Kidney (tissue), 14 donors: ENCODE results near the gene ABCG8. TPM values are rescaled to one million over a fixed set of nuclear protein-coding genes. Genes with fewer than 3 reads are reported as not detected.

Experiments
- DNase-seq, 5 donors: peaks; one replicate each; pipeline ENCODE4 v3.0.0-alpha.2; 2013 to 2020
- FAIRE-seq: peaks from 2 replicates; lab custom pipeline; 2012; peaks lifted over from hg19 to GRCh38; lab: Jason Lieb, UNC
- H3K27ac ChIP-seq, 2 donors: one replicate each; pipeline ENCODE4 v1.7.0; 2013; ENCODE audit warnings: low read depth in 2 of 2, low read length in 2 of 2, inconsistent platforms in 1 of 2
- H3K27me3 ChIP-seq: one replicate; pipeline ENCODE4 v1.7.1; 2013; ENCODE audit warnings: low read length, inconsistent platforms; ENCODE audit not compliant: control insufficient read depth, insufficient read depth
- H3K36me3 ChIP-seq, 3 donors: one replicate each; pipeline versions ENCODE4 v1.7.0 to v1.7.1; 2013; ENCODE audit warnings: low read length in 3 of 3, control low read depth in 1 of 3, inconsistent platforms in 1 of 3; ENCODE audit not compliant: insufficient read depth in 3 of 3, control insufficient read depth in 2 of 3
- H3K4me1 ChIP-seq, 3 donors: one replicate each; pipeline versions ENCODE4 v1.7.0 to v1.7.1; 2013; ENCODE audit warnings: low read length in 3 of 3, inconsistent platforms in 1 of 3, low read depth in 1 of 3; ENCODE audit not compliant: control insufficient read depth in 2 of 3, insufficient read depth in 2 of 3
- H3K4me3 ChIP-seq, 3 donors: one replicate each; pipeline versions ENCODE4 v1.7.0 to v1.8.1; 2013; ENCODE audit warnings: low read length in 3 of 3, control low read depth in 1 of 3, inconsistent platforms in 1 of 3
- H3K9ac ChIP-seq, 3 donors: one replicate each; pipeline versions ENCODE4 v1.7.0 to v1.7.1; 2013; ENCODE audit warnings: low read length in 3 of 3, control low read depth in 1 of 3, inconsistent platforms in 1 of 3
- H3K9me3 ChIP-seq, 3 donors: one replicate each; pipeline versions ENCODE4 v1.7.0 to v1.7.1; 2013; ENCODE audit warnings: low read length in 3 of 3, control low read depth in 1 of 3, inconsistent platforms in 1 of 3; ENCODE audit not compliant: control insufficient read depth in 2 of 3, insufficient read depth in 1 of 3
- intact Hi-C: fragments of 100-400 bp; cut with DNase I; formaldehyde crosslinking; loops from one replicate; pipeline ENCODE4 v1.11.1; 2022
- polyA plus RNA-seq: library from polyadenylated mRNA; stranded (reverse); fragments of 350-450 nt; fragmentation: Illumina TruSeq; extraction: RNeasy Lipid Tissue Mini Kit (QIAGEN cat#74804); gene quantifications from one replicate; pipeline ENCODE4 v1.2.3, GENCODE V29; 2014; ENCODE audit warnings: low read depth, low replicate concordance; ENCODE audit not compliant: insufficient read depth
- total RNA-seq: library from RNA; stranded (reverse); fragmentation: NEBNext Ultra II Directional; extraction: Animal tissue kit (Norgen Biotek cat#: 25700); gene quantifications from one replicate; pipeline ENCODE4 v1.2.1, GENCODE V29; 2021
- TF ChIP-seq, protein P1 (sequence below): IDR thresholded peaks from 3 replicates; pipeline ENCODE4 v1.5.1; 2012; ENCODE audit warnings: mild to moderate bottlenecking, moderate library complexity, borderline replicate concordance; ENCODE audit not compliant: insufficient read depth; ENCODE audit errors: extremely low read depth
- donor health status: control.
- donor health status: control.
- donor health status: control.
- donor health status: control.
- donor health status: control.
- donor health status: DM: yes; HTN: yes; CAD: no.
- donor health status: Normal renal cell carcinoma (clear cell type).

ABCG8 gene
- total and polyA plus RNA-seq, 2 donors from 2014 or later = 0.09 to 0.13 TPM

DNA sequence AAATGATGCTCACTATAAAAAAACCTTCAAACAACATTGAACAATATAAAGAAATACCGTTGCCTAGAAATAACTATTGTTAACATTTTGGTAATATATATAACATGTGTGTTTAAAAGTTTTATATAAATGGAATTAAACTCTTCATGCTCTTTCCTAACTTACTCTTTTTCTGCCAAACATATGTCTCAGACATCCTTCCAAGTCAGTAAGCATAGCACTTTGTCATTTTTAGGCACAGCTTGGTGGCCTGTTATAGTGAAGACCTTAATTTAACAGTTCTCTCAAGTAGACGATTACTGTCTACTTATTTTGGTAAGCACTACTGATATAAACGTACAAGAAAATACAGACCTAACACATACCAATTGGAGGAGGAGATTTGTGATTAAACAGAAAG lies 24.1 kb upstream of the ABCG8 start:
- Histone ChIP-seq H3K36me3 (peaks cover 2 to 7% (median 2%) of the 10 kb centered on the region in 3 donors), H3K27ac (no peak overlapping the region), H3K9ac (no peak overlapping the region), H3K4me1 (no peaks in the 10 kb centered on the region), H3K9me3 (no peaks in the 10 kb centered on the region), H3K4me3 (no peak overlapping the region), H3K27me3 (no peaks in the 10 kb centered on the region)
- intact Hi-C loops = no loop called here
- TF ChIP-seq, protein P1, sequence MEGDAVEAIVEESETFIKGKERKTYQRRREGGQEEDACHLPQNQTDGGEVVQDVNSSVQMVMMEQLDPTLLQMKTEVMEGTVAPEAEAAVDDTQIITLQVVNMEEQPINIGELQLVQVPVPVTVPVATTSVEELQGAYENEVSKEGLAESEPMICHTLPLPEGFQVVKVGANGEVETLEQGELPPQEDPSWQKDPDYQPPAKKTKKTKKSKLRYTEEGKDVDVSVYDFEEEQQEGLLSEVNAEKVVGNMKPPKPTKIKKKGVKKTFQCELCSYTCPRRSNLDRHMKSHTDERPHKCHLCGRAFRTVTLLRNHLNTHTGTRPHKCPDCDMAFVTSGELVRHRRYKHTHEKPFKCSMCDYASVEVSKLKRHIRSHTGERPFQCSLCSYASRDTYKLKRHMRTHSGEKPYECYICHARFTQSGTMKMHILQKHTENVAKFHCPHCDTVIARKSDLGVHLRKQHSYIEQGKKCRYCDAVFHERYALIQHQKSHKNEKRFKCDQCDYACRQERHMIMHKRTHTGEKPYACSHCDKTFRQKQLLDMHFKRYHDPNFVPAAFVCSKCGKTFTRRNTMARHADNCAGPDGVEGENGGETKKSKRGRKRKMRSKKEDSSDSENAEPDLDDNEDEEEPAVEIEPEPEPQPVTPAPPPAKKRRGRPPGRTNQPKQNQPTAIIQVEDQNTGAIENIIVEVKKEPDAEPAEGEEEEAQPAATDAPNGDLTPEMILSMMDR = no peak
- FAIRE-seq (no peak), DNase-seq (no peak)

DNA sequence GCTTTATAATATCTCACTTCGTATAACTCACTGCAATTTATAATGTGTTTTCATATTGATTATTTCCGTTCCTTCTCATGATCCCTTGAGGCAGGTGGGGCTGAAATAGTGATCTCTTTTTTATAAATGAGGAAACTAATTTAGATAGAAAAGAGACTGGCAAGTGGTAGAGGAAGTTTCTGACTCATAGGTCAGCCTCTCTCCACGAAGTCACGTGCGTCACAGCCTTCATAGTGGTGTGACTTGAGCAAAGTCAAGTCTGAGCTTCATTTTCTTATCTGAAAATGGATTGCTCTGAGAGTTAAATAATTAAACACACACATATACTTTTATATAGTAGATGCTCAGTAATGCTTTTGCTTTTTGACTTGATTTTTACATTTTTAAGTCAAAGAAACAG lies 20.0 kb upstream of the ABCG8 start:
- H3K27me3 ChIP-seq = no peaks in the 10 kb centered on the region
- no peak overlapping the region for H3K9ac ChIP-seq
- H3K4me3 ChIP-seq = no peak overlapping the region
- TF ChIP-seq, protein P1 = no peak
- no peaks in the 10 kb centered on the region for H3K4me1 ChIP-seq
- FAIRE-seq (no peak), DNase-seq (no peak)
- intact Hi-C loops = no loop called here
- peaks cover 0 to 2% (median 0%) of the 10 kb centered on the region in 3 donors for H3K36me3 ChIP-seq
- no peak overlapping the region for H3K27ac ChIP-seq
- no peaks in the 10 kb centered on the region for H3K9me3 ChIP-seq

DNA sequence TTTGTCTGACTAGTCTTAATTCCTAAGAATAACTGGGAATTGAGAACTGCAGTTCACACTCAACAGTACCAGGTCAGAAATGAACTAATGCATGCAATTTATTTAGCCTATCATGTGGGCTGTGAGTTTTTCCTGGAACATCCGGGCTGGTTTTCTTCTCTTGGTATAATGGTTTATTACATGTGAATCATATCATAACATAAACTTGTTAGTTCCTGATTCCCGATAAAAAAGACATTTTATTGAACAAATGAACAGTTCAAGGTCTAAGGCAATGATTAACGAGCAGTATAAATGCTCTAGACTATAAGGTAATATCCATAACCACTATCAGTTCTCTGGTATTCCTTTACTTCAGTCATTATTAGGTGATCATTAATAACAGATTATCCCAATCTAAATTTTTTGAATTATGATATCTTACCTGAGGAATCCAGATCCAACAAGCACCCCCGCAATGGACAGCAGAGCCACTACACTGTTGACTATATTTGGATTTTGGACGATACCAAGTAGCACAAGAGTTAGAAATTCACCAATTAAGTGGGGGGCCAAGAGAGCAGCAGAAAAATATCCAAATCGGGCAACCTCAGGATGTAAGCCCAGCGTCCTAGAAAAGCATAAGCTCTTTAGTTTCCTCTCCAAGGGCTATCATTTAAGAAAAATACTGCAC lies 19.1 kb upstream of the ABCG8 start:
- Histone ChIP-seq H3K4me3 (no peak overlapping the region), H3K9me3 (no peaks in the 10 kb centered on the region), H3K36me3 (no peaks in the 10 kb centered on the region), H3K9ac (no peak overlapping the region), H3K27me3 (no peaks in the 10 kb centered on the region), H3K27ac (no peak overlapping the region), H3K4me1 (no peaks in the 10 kb centered on the region)
- intact Hi-C loops = no loop called here
- FAIRE-seq (no peak), DNase-seq (no peak)
- TF ChIP-seq, protein P1 = no peak
